Stimulated activated CD4-positive, alpha-beta T cell treated with anti-CD3 and anti-CD28 coated beads, Interleukin-1b, Interleukin-23, amount 100 ng/mL, for 1 hour (primary cell): ENCODE data around the gene LIF.

Experiments used
- DNase-seq, 2 donors: peaks; one replicate each; pipeline ENCODE4 v3.0.0-alpha.2; 2020; ENCODE audit warnings: low read depth in 2 of 2

The LIF gene

GRCh38 chr22:30190574-30190973, 56.0 kb downstream of the LIF start:
- no peak for DNase-seq
